Dermis microvascular lymphatic vessel endothelial cell (primary cell): Measurements from ENCODE around the gene MAPRE3. TPM values are rescaled to one million over a fixed set of nuclear protein-coding genes. Genes with fewer than 3 reads are reported as not detected.

Experiments used
- DNase-seq, 2 donors: peaks; one replicate each; pipeline versions ENCODE4 v3.0.0 to v3.0.0-alpha.2; 2010; ENCODE audit warnings: low read depth in 2 of 2
- total RNA-seq: library from RNA; depleted of rRNA; stranded (reverse); fragments of >200 nt; gene quantifications from 2 replicates; pipeline ENCODE4 v1.2.1, GENCODE V29; 2014

Gene MAPRE3
- total RNA-seq, 1 donor from 2014 or later, result 0.64 TPM

DNA sequence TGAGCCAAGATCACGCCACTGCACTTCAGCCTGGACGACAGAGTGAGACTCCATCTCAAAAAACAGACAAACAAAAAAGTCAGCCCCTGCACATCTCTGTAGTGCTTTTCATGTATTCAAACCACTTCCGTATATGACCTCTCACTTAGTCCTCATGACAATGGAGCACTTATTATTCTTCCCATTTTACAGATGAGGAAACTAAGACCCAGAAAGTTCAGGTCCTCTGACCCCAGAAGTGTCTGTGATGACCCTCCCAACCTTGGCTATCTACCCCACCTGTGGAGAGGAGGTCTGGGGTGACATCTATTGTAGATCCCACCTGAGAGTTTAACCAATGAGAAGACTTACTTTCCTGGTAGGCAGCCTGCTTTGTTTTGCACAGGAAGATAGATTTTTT, 21.6 kb upstream of the MAPRE3 start:
- DNase-seq, result no peak

DNA sequence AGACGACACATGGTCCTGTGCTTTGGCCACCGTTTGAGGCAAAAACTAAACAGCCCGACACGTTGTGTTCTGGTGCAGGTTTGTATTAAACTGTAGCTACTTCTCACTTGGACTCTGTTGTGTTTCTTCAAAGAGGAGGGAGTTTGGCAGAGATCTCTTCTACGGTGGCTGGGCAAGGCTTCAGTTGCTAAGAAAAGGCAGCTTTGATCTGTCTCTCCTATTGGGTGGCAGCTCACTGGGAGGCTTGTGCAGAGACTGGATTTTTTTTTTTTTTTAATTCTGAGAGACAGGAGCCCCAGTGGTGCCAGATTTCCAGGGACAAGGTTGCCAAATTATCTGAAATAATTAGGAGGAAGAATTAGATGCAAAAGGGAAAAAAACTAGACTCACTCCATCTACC, 20.2 kb upstream of the MAPRE3 start:
- no peak for DNase-seq

DNA sequence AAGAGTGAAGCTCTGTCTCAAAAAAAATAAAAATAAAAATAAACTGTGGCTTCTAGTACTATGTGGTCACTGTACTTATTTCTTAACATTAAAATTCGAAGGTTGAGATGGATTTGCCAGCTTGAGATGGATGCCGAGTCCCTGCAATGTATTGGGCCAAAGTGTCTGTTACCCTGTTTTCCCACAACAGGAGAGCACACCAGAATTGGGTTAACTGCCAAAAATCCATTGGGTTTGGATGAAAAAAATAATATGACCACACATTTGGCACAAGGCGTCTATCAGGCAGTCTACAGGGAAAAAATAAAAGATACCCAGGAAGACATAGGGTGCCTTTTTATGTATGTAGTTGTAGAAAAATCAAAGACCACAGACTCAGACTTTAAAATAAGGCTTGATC, 19.2 kb upstream of the MAPRE3 start:
- DNase-seq, result no peak

DNA sequence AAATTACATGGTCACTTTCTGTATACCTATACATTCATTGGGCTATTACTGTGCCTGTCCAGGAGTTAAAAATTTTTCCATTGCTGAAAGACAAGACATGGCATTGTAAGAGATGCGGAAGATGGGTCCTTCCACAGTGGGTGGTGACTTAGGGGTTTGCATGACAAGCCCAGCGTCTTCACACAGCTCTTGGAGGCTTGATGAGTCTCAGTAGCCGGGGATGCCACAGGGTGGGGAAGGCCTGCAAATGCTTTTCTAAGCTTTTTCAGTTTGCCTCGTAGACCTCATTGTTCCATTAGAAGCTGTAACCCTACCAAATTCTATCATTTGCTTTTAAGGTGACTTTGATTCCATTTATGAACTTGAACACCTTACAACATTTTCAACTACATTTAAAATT, 18.1 kb upstream of the MAPRE3 start:
- DNase-seq, result no peak

DNA sequence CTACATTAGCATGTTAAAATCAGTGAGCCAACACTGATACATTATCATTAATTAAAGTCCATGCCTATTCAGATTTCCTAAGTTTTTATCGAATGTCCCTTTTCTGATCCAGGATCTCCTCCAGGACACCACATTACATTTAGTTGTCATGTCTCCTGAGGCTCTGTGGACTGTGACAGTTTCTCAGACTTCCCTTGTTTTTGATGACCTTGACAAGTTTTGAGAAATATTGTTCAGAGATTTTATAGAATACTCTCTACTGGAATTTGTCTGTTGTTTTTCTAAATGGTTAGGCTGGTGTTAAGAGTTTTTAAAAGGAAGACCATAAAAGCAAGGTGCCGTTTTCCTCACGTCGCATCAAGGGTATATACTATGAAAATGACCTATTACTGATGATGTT, 16.3 kb upstream of the MAPRE3 start:
- DNase-seq, result no peak

DNA sequence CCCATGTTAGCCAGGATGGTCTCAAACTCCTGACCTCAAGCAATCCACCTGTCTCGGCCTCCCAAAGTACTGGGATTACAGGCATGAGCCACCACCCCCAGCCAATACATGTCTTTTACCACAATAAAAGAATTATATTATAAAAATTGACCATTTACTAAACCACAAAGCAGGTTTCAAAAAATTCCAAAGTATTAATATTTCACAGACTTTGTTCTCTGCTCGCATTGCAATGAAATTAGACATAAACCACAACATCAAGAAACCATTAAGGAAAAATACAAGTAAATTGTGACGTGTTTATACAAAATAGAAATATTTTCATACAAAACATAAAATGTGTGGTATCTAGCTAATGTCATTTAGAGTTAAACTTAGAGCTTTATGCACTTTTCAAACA, 13.4 kb upstream of the MAPRE3 start:
- DNase-seq, result no peak

DNA sequence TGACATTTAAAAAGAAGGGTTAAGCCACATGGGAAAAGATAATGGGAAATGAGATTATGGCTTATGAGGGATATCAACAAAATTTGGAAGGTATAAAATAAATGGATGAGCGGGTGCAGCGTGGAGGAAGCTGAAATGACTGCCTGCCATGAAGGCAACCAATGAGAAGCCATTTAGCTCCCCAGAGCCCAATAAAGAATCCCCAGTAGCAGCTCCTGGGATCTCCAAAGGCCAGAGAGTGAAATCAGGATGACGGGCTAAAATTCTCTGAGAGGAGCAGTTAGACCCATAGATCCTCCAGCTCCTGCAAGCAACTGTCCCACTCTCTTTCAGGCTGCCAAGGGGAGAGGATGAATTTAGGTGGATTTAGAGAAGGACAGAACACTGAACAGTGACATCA, 12.9 kb upstream of the MAPRE3 start:
- DNase-seq, result no peak

DNA sequence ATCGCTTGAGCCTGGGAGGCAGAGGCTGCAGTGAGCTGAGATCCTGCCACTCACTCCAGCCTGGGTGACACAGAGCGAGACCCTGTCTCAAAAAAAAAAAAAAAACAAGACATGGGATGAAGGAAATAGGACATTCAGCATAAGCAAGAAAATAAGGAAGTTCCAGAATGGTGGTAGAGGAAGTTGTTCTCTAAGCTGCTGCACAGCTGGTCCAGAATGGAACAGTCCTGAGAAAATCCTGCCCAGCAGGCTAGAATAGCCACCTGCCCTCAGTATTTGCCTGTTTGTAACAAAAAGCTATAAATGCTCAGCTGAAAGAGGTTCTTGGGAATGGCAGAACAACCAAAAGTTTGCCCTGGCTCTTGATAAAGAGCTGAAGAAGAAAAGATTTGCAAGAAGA, 11.1 kb upstream of the MAPRE3 start:
- DNase-seq, result no peak

DNA sequence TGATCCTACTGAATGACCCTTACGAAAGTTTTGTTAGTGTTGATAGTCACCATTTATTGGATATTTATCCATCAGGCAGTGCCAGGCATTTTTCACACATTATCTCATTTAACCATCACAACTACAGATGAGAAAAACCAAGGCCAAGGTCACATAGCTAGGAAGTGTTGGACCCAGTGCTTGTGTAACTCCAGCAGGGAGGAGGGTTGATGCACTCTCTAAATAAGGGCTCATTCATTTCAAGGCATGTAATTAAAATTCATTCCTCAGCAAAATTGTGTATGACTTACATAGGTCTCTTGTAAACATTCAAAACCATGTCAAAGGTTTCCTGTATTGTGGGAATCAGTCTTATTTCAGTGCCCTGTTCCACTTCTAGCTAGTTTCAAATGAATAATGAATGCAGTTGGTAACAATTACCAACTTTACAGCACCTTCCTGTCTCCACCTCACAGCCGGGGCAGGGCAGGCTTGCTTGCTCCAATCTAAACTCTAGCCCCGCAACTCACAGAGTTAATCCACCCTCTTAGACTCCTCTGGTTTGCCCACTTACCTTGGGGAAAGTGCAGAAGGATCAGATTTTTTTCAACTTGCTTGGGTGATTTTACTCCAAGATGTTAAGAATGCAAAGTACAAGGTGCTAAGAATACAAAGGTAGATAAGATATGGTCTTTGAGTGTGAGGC, 5.8 kb upstream of the MAPRE3 start:
- no peak for DNase-seq

DNA sequence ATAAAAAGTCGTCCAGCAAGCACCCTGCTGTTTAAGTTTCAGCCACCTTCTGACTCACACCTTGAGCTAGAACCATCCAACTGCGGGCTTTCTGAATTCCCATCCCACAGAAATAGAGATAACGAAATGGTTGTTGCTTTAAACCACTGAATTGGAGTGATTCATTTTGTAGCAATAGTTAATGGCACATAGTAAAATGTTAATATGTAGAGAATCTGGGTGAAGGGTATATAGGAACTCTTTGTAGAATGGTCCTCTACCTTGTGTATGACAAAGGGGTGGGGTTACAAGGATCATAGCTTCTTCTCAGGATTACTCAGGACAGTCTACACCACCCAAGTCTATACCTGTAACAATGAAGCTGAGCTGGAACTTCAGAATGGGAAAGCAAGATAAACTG, 2.4 kb upstream of the MAPRE3 start:
- no peak for DNase-seq

DNA sequence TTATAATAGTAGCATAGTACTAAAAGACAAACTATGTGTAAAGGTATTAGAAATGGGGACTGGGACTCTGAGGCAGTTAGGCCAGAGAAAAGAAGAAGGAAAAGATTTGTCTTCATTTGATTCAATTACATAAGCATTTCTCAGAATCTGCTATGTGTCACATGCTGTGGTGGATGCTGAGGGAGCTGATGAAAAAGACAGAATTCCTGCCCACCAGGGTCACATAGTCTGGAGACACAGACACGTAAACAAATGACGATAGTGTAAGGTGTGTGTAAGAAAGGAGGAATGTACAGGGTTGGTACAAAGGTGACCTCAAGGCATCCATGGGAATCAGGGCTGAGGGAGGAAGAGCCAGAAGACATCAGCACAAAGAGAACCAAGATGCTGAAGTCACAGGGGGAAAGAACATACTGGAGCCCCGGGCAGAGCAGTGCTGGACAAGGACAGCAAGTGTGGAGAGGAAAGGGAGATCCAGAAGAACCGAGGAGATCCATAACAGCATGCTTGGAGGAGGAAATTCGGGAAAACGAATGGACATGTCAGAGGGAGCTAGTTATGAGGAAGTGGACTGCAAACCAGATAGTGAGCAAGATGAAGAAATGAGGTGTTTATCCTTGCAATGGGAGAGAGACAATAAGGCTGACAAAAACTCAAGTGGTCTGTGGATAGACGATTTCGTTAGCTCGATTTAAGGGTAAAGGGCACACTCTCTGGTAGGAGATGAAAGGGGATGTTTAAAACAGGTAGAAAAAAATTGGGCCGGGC, 1.2 kb upstream of the MAPRE3 start:
- DNase-seq, result no peak

DNA sequence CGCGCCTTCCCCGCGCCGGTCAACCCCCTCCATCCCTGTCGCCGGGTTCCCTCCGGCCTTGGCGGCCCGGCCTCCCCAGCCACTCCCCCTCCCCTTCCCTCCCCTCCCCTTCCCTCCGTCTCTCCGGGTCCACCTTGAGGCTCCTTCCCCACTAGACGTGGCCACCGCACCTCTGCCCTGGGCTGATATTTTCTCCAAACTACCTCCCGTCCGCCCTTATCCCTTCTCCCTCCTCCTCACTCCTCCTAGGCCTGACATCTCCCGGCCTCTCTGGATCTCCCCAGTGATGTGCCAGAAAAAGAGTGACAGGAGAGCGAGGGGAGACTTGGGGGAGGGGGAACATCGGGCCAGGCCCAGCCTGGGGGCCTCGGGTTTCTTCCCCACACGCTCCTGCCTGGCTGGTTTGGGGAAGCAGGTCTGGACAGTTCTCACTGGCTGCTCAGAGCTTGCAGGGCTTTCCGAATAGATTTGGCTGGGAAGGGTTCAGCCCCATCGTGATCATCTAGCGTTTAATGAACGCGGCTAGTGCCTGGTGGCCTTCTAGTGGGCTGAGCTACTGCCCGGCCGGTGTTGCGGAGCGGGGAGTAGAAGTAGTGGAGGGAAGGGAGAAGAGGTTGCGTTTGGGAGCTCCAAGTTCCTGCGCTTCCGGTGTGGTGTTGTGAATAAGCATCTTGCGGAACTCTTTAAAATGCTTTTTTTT, 641 bp downstream of the MAPRE3 start:
- DNase-seq, result no peak

DNA sequence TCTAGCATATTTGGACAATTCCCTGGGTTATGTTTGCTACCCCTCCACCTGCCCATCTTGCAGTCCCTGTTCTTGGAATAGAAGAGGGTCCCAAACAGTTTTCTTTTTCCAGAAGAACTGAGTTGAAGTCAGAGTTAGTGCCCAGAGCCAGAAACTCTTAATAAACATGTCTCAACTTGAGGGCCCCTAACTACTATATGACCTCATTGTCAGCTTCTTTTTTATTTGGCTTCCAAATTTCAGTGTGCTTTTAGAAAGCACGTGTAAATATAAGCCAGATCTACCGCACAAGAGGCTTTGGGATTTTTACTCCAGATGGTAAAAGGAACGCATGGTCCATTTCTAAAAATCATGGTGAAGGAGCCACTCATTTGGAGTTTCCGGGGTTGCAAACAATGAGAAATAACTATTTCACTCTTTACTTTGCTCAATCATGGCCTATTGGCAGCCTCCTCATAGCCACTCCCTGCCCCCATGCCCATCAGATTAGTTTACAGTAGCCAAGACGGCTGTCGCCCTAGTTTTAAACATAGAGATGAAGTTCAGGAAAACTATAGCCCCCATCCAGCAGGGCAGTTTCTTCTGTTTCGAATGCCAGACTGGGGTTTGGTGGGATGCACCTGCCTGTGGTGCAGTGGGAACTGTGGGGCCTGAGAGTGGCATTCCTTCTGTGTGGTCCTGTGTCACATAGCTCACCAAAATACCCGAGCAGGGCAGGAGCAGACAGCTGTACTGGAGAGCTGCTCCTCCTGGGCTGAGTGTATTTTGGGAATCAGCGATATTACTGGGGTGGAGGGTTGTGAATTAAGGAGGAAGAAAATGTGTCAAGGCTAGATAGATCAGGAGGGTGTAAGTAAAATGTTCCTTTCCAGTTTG, 1.7 kb downstream of the MAPRE3 start:
- DNase-seq, result no peak

DNA sequence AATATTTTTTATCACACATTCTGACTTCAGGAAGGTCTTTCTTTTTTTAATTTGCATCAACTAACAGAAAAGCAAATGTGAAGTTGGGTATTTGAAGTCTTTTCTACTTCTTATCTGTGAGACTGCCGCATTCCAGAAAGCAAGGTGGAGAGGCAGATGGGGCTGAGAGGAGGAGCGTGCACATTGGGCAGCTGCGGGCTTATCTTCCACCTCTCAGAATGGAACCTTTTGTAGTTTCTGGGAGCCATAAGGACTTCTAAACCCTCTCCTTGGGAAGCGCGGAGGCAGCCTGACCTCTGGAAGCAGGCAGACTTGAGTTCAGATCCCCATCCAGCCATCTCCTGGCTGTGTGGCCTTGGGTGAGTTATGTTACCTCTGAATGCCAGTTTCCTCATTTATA, 3.9 kb downstream of the MAPRE3 start:
- no peak for DNase-seq

DNA sequence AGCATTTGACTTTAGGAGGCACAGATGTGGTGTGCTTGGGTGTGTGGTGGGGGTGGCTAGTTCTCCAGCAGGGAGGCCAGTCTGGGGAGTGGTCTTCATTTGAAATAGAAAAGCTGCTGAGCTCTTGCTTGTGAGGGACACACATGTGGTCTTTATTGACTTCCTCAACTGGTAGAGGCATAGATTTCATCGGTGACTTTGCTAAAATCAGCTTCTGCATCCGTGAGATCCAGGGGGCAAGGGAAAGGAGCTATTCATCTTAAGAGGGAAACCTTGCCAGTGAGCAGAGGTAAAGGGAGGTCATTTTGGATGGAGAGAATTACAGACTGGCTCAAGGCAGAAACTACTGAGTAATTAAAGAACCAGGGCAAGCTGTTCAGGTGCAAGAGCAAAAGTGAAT, 4.7 kb downstream of the MAPRE3 start:
- DNase-seq, result no peak

DNA sequence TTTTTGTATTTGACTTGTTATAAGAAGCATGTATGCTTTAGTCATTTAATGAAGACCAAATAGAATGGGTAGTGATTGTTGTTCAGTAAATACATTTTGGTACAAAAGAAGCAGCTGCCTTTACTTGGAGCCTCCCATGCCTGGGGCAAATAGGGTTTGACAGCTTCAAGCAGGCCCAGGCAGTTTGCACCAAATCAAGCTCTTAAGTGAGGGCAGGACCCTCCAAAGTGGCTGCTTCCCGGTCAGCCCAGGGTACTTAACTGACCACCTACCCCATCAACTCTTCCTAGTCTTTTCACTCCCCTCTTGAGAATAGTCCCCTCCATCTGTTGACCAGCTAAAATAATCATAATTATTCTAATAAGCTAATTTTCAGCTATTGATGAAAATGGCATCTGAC, 5.2 kb downstream of the MAPRE3 start:
- no peak for DNase-seq

DNA sequence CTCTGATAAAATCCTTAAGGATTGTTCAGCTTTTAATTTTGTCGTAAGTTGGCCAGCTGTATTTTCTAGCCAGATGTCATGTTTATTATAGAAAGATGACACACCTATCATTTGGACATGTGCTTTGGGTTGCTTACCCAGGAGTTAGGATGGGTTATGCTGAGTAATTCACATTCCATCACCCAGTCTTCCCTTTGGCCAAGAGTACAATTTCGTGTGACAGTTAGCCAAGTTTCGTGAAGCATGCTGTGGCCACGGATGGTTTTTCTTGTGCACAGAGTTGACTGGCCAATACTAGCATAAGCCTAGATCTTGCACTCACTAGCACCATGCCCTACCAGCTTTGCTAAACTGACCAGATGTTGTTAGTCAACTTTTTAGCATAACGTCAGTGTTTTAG, 5.8 kb downstream of the MAPRE3 start:
- no peak for DNase-seq

DNA sequence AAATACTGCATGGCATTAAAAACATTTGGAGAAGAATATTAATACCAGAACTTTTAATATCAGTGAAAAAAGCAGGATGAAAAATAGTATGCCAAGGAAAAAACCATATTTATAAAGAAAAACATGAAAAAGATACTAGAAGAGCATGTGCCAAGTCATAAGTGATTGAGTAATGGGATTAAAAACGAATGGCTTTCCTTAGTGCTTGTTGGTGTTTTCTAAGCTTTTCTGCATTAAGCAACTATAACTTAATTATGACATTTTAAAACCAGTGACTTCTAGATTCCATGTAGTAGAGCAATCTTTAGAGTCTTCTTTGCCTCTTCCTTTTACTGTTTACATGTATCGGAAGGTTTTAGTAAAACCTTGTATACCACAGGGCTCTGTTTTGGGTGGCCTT, 6.6 kb downstream of the MAPRE3 start:
- no peak for DNase-seq

DNA sequence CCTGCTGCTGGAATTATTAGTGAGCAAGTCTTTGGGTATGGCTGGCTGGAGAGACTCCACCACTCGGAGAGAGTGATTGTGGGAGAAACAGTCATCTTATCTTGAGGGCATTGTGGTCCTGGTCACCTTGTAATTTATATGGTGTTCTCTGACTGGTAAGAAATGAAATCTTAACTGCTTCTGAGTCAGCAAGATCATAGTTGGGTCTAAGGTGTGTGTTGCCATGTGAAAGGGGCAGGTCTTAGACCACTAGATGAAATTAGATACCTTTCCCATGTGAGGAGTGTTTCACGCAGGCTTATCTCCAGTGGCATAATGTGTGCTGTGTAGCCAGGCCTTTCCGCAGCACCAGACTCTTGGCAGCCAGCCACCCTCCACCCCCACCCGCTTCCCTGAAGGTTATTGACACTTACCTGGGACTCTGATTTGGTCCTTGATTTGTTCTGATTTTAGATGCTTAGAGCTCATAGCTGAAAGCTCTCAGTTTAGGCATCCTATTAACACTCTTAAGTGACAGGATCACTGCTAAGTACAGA, 7.7 kb downstream of the MAPRE3 start:
- peak; percentile 65 to 69 for DNase-seq

DNA sequence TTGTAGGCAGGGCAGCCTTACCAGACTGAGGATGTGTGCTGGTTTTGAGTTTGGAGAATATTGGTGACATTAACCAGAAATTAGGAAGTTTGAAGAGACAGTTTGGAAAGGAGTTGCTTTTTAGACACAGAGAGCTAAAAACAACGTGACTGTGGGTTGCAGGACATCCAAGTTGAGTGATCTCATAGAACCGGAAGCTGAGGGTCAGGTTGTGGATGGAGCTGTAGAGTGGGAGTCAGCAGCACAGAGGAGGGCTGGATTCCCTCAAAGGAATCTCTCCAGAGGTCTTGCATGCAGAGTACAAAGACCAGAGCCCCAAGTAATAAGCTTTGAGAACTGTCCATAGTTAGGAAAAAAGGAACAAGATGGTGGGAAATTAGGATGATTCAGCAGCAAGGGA, 9.3 kb downstream of the MAPRE3 start:
- DNase-seq, result peak in 1 of 2 donors; percentile 7

DNA sequence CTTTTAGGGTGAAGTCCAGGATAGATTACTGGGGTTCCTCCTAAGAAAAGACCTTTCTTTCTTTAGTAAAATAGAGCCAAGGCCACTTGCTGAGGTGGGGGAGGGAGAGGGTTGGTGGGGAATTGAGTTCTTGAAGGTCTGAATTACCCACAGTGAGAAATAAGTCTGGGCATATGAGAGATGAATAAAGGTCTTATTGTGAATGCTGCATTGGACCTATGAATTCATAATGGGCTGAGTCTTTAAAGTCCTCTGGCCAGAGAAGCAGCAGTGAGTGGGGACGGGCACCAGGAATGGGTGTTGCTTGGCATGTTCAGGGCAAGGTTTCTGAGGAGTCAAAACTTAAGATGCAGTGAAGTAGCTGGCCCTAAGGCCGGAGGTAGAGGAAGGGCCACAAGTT, 10.5 kb downstream of the MAPRE3 start:
- DNase-seq, result no peak
